ENCODE measurements around the gene ATG5. TPM values are rescaled to one million over a fixed set of nuclear protein-coding genes. Genes with fewer than 3 reads are reported as not detected.

Gene ATG5
- polyA plus RNA-seq, 1 donor (not counting 4 experiments of a cell fraction or from before 2014, with no cell fraction given) = 60.0 TPM

- Histone ChIP-seq H3K9ac (ENCODE audit: control insufficient read depth, extremely low read depth, insufficient read depth, low read length) (no peak overlapping the region), H3K9me3 (ENCODE audit: control insufficient read depth, low read depth, low read length) (no peaks in the 10 kb centered on the region), H3K36me3 (ENCODE audit: control insufficient read depth in 2 of 2, extremely low read depth in 1 of 2, insufficient read depth in 2 of 2, low read length in 2 of 2) (peaks cover 0 to 2% of the 10 kb centered on the region in 2 experiments), H4K20me1 (ENCODE audit: control insufficient read depth, extremely low read depth, insufficient read depth, low read length) (no peaks in the 10 kb centered on the region), H2AFZ (ENCODE audit: control insufficient read depth, low read length) (no peak overlapping the region), H3K9me1 (ENCODE audit: control insufficient read depth, extremely low read depth, insufficient read depth, low read length) (no peaks in the 10 kb centered on the region), H3K4me3 (ENCODE audit: control insufficient read depth in 2 of 3, extremely low read depth in 1 of 3, insufficient read depth in 2 of 3, low read depth in 1 of 3, low read length in 3 of 3) (no peak overlapping the region), H3K27me3 (ENCODE audit: control insufficient read depth, extremely low read depth, insufficient read depth, low read length) (no peaks in the 10 kb centered on the region), H3K79me2 (ENCODE audit: control insufficient read depth, insufficient read depth, low read length) (no peaks in the 10 kb centered on the region), H3K4me1 (ENCODE audit: control insufficient read depth, extremely low read depth, insufficient read depth, low read length) (no peaks in the 10 kb centered on the region), H3K4me2 (ENCODE audit: control insufficient read depth, extremely low read depth, insufficient read depth, low read depth, low read length) (no peak overlapping the region), H3K27ac (ENCODE audit: control insufficient read depth, insufficient read depth, low read length) (no peak overlapping the region)
- TF ChIP-seq CTCF (optimal IDR thresholded peaks at IDR 0.05 in 1 of 3, IDR thresholded peaks at IDR 0.05 in 1 of 3, conservative IDR thresholded peaks at IDR 0.05 in 1 of 3; ENCODE audit: extremely low read depth in 1 of 3, insufficient read depth in 2 of 3, low read length in 3 of 3) (no peak), EZH2 (IDR thresholded peaks at IDR 0.05; ENCODE audit: low read length) (no peak)
- DNase-seq (ENCODE audit: low read depth, low spot score) = no peak
- no peak for FAIRE-seq
- dilution Hi-C loops (cut with MboI; ENCODE audit: extremely low pct_ligation_motif_present, low sequenced_read_pairs) = no loop called here
These were observed 118.7 kb downstream of the ATG5 start for GRCh38 chr6:106206905-106207304.

DNA sequence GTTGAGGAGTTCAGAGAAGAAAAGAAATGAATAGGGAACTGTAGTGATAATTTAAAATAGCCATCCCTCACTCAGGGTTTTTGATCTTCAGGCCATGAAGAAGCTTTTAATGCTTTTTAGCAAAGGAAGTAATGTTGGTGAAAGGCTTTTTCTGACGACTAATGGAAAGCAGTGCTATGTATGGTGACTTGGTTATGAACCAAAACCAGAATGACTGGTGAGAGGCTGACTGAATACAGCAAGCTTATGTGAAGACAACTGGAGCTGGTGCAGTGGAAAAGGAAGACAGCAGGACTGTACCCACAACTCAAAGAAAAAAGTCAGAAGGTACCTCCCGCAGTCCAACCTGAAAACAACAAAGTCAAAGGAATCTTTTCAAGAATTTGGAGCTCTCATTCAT is 120.6 kb downstream of the ATG5 start:
- peaks cover 0 to 5% of the 10 kb centered on the region in 2 experiments for H3K36me3 ChIP-seq (ENCODE audit: control insufficient read depth in 2 of 2, extremely low read depth in 1 of 2, insufficient read depth in 2 of 2, low read length in 2 of 2)
- H3K79me2 ChIP-seq (ENCODE audit: control insufficient read depth, insufficient read depth, low read length) = no peaks in the 10 kb centered on the region
- dilution Hi-C loops (cut with MboI; ENCODE audit: extremely low pct_ligation_motif_present, low sequenced_read_pairs) = no loop called here
- no peaks in the 10 kb centered on the region for H3K9me3 ChIP-seq (ENCODE audit: control insufficient read depth, low read depth, low read length)
- no peak overlapping the region for H3K9ac ChIP-seq (ENCODE audit: control insufficient read depth, extremely low read depth, insufficient read depth, low read length)
- no peak overlapping the region for H3K4me2 ChIP-seq (ENCODE audit: control insufficient read depth, extremely low read depth, insufficient read depth, low read depth, low read length)
- H3K4me3 ChIP-seq (ENCODE audit: control insufficient read depth in 2 of 3, extremely low read depth in 1 of 3, insufficient read depth in 2 of 3, low read depth in 1 of 3, low read length in 3 of 3) = no peak overlapping the region
- no peak for FAIRE-seq
- TF ChIP-seq CTCF (optimal IDR thresholded peaks at IDR 0.05 in 1 of 3, IDR thresholded peaks at IDR 0.05 in 1 of 3, conservative IDR thresholded peaks at IDR 0.05 in 1 of 3; ENCODE audit: extremely low read depth in 1 of 3, insufficient read depth in 2 of 3, low read length in 3 of 3) = no peak
- TF ChIP-seq EZH2 (IDR thresholded peaks at IDR 0.05; ENCODE audit: low read length) = no peak
- DNase-seq (ENCODE audit: low read depth, low spot score) = no peak
- no peaks in the 10 kb centered on the region for H3K9me1 ChIP-seq (ENCODE audit: control insufficient read depth, extremely low read depth, insufficient read depth, low read length)
- H4K20me1 ChIP-seq (ENCODE audit: control insufficient read depth, extremely low read depth, insufficient read depth, low read length) = no peaks in the 10 kb centered on the region
- H3K27ac ChIP-seq (ENCODE audit: control insufficient read depth, insufficient read depth, low read length) = no peak overlapping the region
- no peak overlapping the region for H2AFZ ChIP-seq (ENCODE audit: control insufficient read depth, low read length)
- no peaks in the 10 kb centered on the region for H3K27me3 ChIP-seq (ENCODE audit: control insufficient read depth, extremely low read depth, insufficient read depth, low read length)
- H3K4me1 ChIP-seq (ENCODE audit: control insufficient read depth, extremely low read depth, insufficient read depth, low read length) = peaks cover 9% of the 10 kb centered on the region

Measured in keratinocyte (primary cell).